ENCODE results near the gene TNFRSF4. TPM values are rescaled to one million over a fixed set of nuclear protein-coding genes. Genes with fewer than 3 reads are reported as not detected.

The TNFRSF4 gene
- 10 to 100 TPM; 13.5 to 15.5 TPM for total RNA-seq
- 10 to 100 TPM; 63.2 to 75.1 TPM for polyA plus RNA-seq

DNA sequence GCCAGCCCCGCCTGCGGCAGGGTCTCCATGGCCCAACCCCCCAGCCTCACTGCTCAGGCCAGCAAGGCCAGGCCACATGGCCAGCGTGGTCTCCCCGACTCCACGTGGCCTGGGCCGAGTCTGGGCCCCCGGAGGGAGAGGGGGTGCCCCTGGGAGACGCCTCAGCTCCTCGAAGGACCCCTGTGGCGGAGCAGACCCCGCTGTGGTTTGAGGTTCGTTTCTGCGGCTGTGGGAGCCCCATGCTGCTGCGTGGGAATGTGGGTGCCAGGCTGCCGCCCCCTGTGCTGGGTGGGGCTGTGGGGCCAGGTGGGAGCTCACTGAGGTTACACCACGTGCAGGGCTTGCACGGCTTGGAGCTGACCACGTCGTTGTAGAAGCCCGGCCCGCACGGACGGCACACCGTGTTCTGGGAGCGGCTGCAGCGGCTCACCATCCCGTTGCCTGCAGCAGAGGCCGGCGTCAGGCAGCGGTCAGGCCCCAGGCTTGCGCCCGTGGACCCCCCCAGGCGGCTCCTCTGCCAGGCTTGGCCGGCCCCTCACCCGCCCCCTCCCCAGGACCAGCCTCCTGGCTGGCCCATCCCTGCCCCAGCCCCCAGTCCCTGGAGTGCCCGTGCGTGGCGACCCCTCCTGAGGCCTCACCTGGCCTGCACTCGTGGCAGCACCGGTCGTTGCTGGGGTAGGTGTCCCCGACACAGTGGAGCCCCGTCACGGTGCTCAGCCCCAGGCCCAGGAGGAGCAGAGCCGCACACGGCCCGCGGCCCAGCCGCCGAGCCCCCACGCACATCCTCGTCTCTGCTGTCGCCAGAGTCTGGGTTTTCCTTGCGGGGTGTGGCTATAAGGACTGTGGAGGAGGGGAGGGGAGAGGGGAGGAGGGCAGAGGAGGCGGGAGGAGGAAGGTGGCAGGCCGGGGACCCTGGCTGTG lies at the start of gene TNFRSF4:
Gene TNFRSF4, minus strand, starts transcription at position 809 of the 921 bp plus-strand sequence. Its CDS starts 26 bp downstream, at position 783.
- H3K27me3 Mint-ChIP-seq: no peaks in the 10 kb centered on the region
- no peaks in the 10 kb centered on the region for H3K27me3 ChIP-seq (ENCODE audit: insufficient read depth, low read length)
- peaks cover 81% of the 10 kb centered on the region for H3K4me1 ChIP-seq (ENCODE audit: insufficient read depth, low read length)
- H3K27ac Mint-ChIP-seq: peak within 1 kb of the TSS; percentile 79 to 100 (median 94)
- H3K36me3 Mint-ChIP-seq: peaks cover 0 to 10% of the 10 kb centered on the region in 2 donors
- peaks cover 12 to 62% (median 36%) of the 10 kb centered on the region in 4 donors for H3K4me1 Mint-ChIP-seq
- peak within 1 kb of the TSS; percentile 55 to 78 for H3K4me3 ChIP-seq (ENCODE audit: low read length in 2 of 2)
- ChIA-PET CTCF (ENCODE audit: partially characterized antibody) (no interaction called here), POLR2A (ENCODE audit: partially characterized antibody) (interaction anchor here (0.5 to 3.3 kb wide), 8 partner anchors 13 to 84 kb away, joined by 3 to 17 read pairs (median 6); partner anchors contain the start of genes B3GALT6 and SDF4)
- H3K36me3 ChIP-seq (ENCODE audit: insufficient read depth, low read length): peaks cover 9% of the 10 kb centered on the region
- no peaks in the 10 kb centered on the region for H3K9me3 ChIP-seq (ENCODE audit: control insufficient read depth in 1 of 2, low read length in 2 of 2)
- peak in 4 of 5 donors; percentile 42 to 62 (median 54) for DNase-seq
- no peaks in the 10 kb centered on the region for H3K9me3 Mint-ChIP-seq
- H3K27ac ChIP-seq (ENCODE audit: low read depth, low read length): peak within 1 kb of the TSS; percentile 86
- intact Hi-C loops (cut with micrococcal nuclease): loop anchor here (2.0 kb wide), 1 partner anchor 17 kb away; no protein-coding TSS in a partner anchor
- H3K4me3 Mint-ChIP-seq: peak within 1 kb of the TSS; percentile 71 to 83 (median 79)

- DNase-seq: no peak
- Mint-ChIP-seq H3K4me3 (no peak overlapping the region), H3K9me3 (peaks cover 0 to 4% (median 0%) of the 10 kb centered on the region in 8 donors), H3K27me3 (no peaks in the 10 kb centered on the region), H3K36me3 (peaks cover 37 to 50% of the 10 kb centered on the region in 2 donors), H3K27ac (peak overlapping the region in 3 of 7 donors; percentile 53 to 68 (median 60)), H3K4me1 (peaks cover 13 to 38% (median 20%) of the 10 kb centered on the region in 4 donors)
- Histone ChIP-seq H3K27ac (ENCODE audit: low read depth, low read length) (no peak overlapping the region), H3K4me1 (ENCODE audit: insufficient read depth, low read length) (peaks cover 11% of the 10 kb centered on the region), H3K36me3 (ENCODE audit: insufficient read depth, low read length) (peaks cover 35% of the 10 kb centered on the region), H3K4me3 (ENCODE audit: low read length in 2 of 2) (no peak overlapping the region), H3K9me3 (ENCODE audit: control insufficient read depth in 1 of 2, low read length in 2 of 2) (no peaks in the 10 kb centered on the region), H3K27me3 (ENCODE audit: insufficient read depth, low read length) (no peaks in the 10 kb centered on the region)
- intact Hi-C loops (cut with micrococcal nuclease): no loop called here
- POLR2A ChIA-PET (ENCODE audit: partially characterized antibody): no interaction called here
- CTCF ChIA-PET (ENCODE audit: partially characterized antibody): interaction anchor here (1.1 kb wide), 1 partner anchor 140 kb away, joined by 4 read pairs; no protein-coding TSS in a partner anchor
These were observed 48.8 kb upstream of the TNFRSF4 start for GRCh38 chr1:1262758-1263157.

- peaks cover 35% of the 10 kb centered on the region for H3K36me3 ChIP-seq (ENCODE audit: insufficient read depth, low read length)
- H3K9me3 ChIP-seq (ENCODE audit: control insufficient read depth in 1 of 2, low read length in 2 of 2): no peaks in the 10 kb centered on the region
- H3K27ac Mint-ChIP-seq: peak overlapping the region in 1 of 7 donors; percentile 87
- no peaks in the 10 kb centered on the region for H3K27me3 Mint-ChIP-seq
- peaks cover 0 to 4% (median 0%) of the 10 kb centered on the region in 8 donors for H3K9me3 Mint-ChIP-seq
- H3K4me3 Mint-ChIP-seq: peak overlapping the region in 1 of 8 donors; percentile 57
- peaks cover 13 to 38% (median 20%) of the 10 kb centered on the region in 4 donors for H3K4me1 Mint-ChIP-seq
- no peak for DNase-seq
- peaks cover 11% of the 10 kb centered on the region for H3K4me1 ChIP-seq (ENCODE audit: insufficient read depth, low read length)
- H3K27ac ChIP-seq (ENCODE audit: low read depth, low read length): no peak overlapping the region
- POLR2A ChIA-PET (ENCODE audit: partially characterized antibody): no interaction called here
- peaks cover 39 to 48% of the 10 kb centered on the region in 2 donors for H3K36me3 Mint-ChIP-seq
- intact Hi-C loops (cut with micrococcal nuclease): no loop called here
- CTCF ChIA-PET (ENCODE audit: partially characterized antibody): interaction anchor here (1.1 kb wide), 1 partner anchor 139 kb away, joined by 4 read pairs; no protein-coding TSS in a partner anchor
- no peaks in the 10 kb centered on the region for H3K27me3 ChIP-seq (ENCODE audit: insufficient read depth, low read length)
- H3K4me3 ChIP-seq (ENCODE audit: low read length in 2 of 2): no peak overlapping the region
These were observed 48.1 kb upstream of the TNFRSF4 start for GRCh38 chr1:1262071-1262470.

DNA sequence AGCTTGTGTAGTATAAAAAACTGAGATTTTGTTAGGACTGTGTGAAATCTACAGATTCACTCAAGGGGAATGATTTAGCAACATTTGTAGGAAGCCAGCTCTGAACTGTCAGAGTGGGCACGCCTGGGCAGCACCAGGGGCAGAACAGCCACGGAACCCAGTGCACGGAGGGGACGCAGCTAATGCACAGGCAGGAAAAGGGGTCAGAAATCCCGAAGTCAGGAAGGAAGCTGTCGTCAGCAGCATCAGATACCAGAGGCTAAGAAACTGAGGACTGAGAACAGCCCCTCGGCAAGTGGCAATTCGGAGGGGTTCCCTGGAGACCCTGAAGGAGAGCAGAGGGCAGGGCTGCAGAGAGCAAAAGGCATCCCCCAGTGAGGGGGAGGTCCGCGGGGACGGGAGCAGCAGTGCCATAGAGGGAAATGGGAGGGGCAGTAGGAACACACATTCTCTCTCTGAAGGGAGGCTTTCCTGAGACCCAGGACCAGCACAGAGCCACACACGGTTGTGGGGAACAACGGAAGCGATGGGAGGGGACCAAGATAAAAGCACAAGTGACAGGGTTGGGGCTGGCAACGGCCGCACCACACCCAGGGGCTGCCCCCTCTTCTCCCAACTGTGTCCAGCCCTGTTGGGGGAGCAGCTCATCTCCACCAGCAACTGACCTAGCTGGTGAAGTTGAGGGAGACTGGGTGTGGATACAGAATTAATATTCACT lies 47.0 kb upstream of the TNFRSF4 start:
- Mint-ChIP-seq H3K27me3 (no peaks in the 10 kb centered on the region), H3K4me1 (peaks cover 13 to 37% (median 19%) of the 10 kb centered on the region in 4 donors), H3K4me3 (peak overlapping the region in 7 of 8 donors; percentile 28 to 75 (median 52)), H3K9me3 (peaks cover 0 to 4% (median 0%) of the 10 kb centered on the region in 8 donors), H3K27ac (peak overlapping the region; percentile 69 to 91 (median 85)), H3K36me3 (peaks cover 40 to 50% of the 10 kb centered on the region in 2 donors)
- no peaks in the 10 kb centered on the region for H3K27me3 ChIP-seq (ENCODE audit: insufficient read depth, low read length)
- POLR2A ChIA-PET (ENCODE audit: partially characterized antibody): no interaction called here
- peaks cover 37% of the 10 kb centered on the region for H3K36me3 ChIP-seq (ENCODE audit: insufficient read depth, low read length)
- H3K4me1 ChIP-seq (ENCODE audit: insufficient read depth, low read length): peaks cover 11% of the 10 kb centered on the region
- no peaks in the 10 kb centered on the region for H3K9me3 ChIP-seq (ENCODE audit: control insufficient read depth in 1 of 2, low read length in 2 of 2)
- intact Hi-C loops (cut with micrococcal nuclease): no loop called here
- CTCF ChIA-PET (ENCODE audit: partially characterized antibody): interaction anchor here (0.7 kb wide), 1 partner anchor 140 kb away, joined by 3 read pairs; no protein-coding TSS in a partner anchor
- H3K4me3 ChIP-seq (ENCODE audit: low read length in 2 of 2): no peak overlapping the region
- H3K27ac ChIP-seq (ENCODE audit: low read depth, low read length): no peak overlapping the region
- DNase-seq: peak in 1 of 5 donors; percentile 20

GRCh38 chr1:1259951-1260600 lies 46.1 kb upstream of the TNFRSF4 start:
- intact Hi-C loops (cut with micrococcal nuclease): no loop called here
- CTCF ChIA-PET (ENCODE audit: partially characterized antibody): interaction anchor here (0.7 kb wide), 1 partner anchor 139 kb away, joined by 3 read pairs; no protein-coding TSS in a partner anchor

DNA sequence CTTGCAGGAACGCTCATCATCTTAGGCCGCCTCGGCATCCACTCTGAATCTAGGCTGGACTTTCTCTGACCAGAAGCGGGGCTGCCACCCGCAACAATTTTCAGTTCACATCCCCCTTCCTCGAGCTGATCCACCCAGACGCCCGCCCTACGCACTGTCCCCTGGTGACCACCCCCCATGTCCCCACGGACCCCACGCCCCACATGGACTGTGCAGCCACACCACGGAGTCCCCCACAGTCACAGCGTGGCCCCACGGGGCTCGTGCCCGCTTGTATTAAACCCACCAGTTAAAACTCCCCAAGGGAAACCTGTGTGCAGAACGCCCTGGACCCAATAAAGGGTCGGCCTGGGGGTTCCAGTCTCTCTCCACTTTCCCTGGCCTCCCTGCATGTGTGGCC lies 45.6 kb upstream of the TNFRSF4 start:
- Mint-ChIP-seq H3K36me3 (peaks cover 33 to 55% of the 10 kb centered on the region in 2 donors), H3K27me3 (no peaks in the 10 kb centered on the region), H3K4me1 (peaks cover 9 to 28% (median 16%) of the 10 kb centered on the region in 4 donors), H3K27ac (peak overlapping the region in 3 of 7 donors; percentile 52 to 57 (median 55)), H3K9me3 (peaks cover 0 to 4% (median 0%) of the 10 kb centered on the region in 8 donors), H3K4me3 (peak overlapping the region in 1 of 8 donors; percentile 20)
- ChIA-PET CTCF (ENCODE audit: partially characterized antibody) (no interaction called here), POLR2A (ENCODE audit: partially characterized antibody) (no interaction called here)
- intact Hi-C loops (cut with micrococcal nuclease): no loop called here
- no peak for DNase-seq
- no peak overlapping the region for H3K4me3 ChIP-seq (ENCODE audit: low read length in 2 of 2)
- H3K27me3 ChIP-seq (ENCODE audit: insufficient read depth, low read length): no peaks in the 10 kb centered on the region
- no peak overlapping the region for H3K27ac ChIP-seq (ENCODE audit: low read depth, low read length)
- peaks cover 11% of the 10 kb centered on the region for H3K4me1 ChIP-seq (ENCODE audit: insufficient read depth, low read length)
- H3K9me3 ChIP-seq (ENCODE audit: control insufficient read depth in 1 of 2, low read length in 2 of 2): no peaks in the 10 kb centered on the region
- H3K36me3 ChIP-seq (ENCODE audit: insufficient read depth, low read length): peaks cover 50% of the 10 kb centered on the region

More at GRCh38 chr1:1259951-1260600, 46.1 kb upstream of the TNFRSF4 start:
- H3K9me3 ChIP-seq (ENCODE audit: control insufficient read depth in 1 of 2, low read length in 2 of 2): no peaks in the 10 kb centered on the region
- no peaks in the 10 kb centered on the region for H3K27me3 ChIP-seq (ENCODE audit: insufficient read depth, low read length)
- Mint-ChIP-seq H3K36me3 (peaks cover 36 to 53% of the 10 kb centered on the region in 2 donors), H3K9me3 (peaks cover 0 to 4% (median 0%) of the 10 kb centered on the region in 8 donors), H3K4me1 (peaks cover 11 to 28% (median 18%) of the 10 kb centered on the region in 4 donors), H3K4me3 (peak overlapping the region in 1 of 8 donors; percentile 20), H3K27ac (peak overlapping the region in 4 of 7 donors; percentile 55 to 87 (median 71)), H3K27me3 (no peaks in the 10 kb centered on the region)
- POLR2A ChIA-PET (ENCODE audit: partially characterized antibody): no interaction called here
- H3K27ac ChIP-seq (ENCODE audit: low read depth, low read length): no peak overlapping the region
- peaks cover 11% of the 10 kb centered on the region for H3K4me1 ChIP-seq (ENCODE audit: insufficient read depth, low read length)
- H3K4me3 ChIP-seq (ENCODE audit: low read length in 2 of 2): no peak overlapping the region
- DNase-seq: no peak
- H3K36me3 ChIP-seq (ENCODE audit: insufficient read depth, low read length): peaks cover 46% of the 10 kb centered on the region

Measured in CD4-positive, alpha-beta memory T cell (primary cell).